ENCODE data around the gene TRMO.

- TF ChIP-seq POLR2AphosphoS5 (IDR thresholded peaks at IDR 0.05; ENCODE audit: low read depth, low read length) (no peak), POLR2A (IDR thresholded peaks at IDR 0.05; ENCODE audit: low read depth, low read length) (no peak), TAF1 (IDR thresholded peaks at IDR 0.05; ENCODE audit: low read depth, low read length) (no peak), SPI1 (IDR thresholded peaks at IDR 0.05; ENCODE audit: low read depth, low read length) (no peak)
Observed at GRCh38 chr9:97933297-97933998, 11.1 kb upstream of the TRMO start.
